GM19099 (cell line): ENCODE results near the gene LAMA3.

Experiments
- POLR2A ChIP-seq: IDR thresholded peaks from 3 replicates; pipeline ENCODE4 v1.6.1; 2011; ENCODE audit warnings: low read depth; ENCODE audit not compliant: insufficient read length; ENCODE audit errors: extremely low read depth

The LAMA3 gene

GRCh38 chr18:23689031-23689615 lies at the start of gene LAMA3:
TSS of gene LAMA3 (plus strand) at chr18:23689453. CDS start at chr18:23689684, 231 bp downstream.
- no peak for TF ChIP-seq POLR2A

- TF ChIP-seq POLR2A, result no peak
These were observed 49.2 kb upstream of the LAMA3 start for GRCh38 chr18:23640052-23640451.

- TF ChIP-seq POLR2A, result no peak
These were observed 48.0 kb upstream of the LAMA3 start for GRCh38 chr18:23641143-23641720.

- no peak for TF ChIP-seq POLR2A
These were observed 47.2 kb upstream of the LAMA3 start for GRCh38 chr18:23641937-23642666.

GRCh38 chr18:23643815-23644490 lies 45.3 kb upstream of the LAMA3 start:
- TF ChIP-seq POLR2A, result no peak

GRCh38 chr18:23645568-23646175 lies 43.6 kb upstream of the LAMA3 start:
- no peak for TF ChIP-seq POLR2A

GRCh38 chr18:23646282-23646681 lies 43.0 kb upstream of the LAMA3 start:
- no peak for TF ChIP-seq POLR2A

- no peak for TF ChIP-seq POLR2A
These were observed 40.8 kb upstream of the LAMA3 start for GRCh38 chr18:23648456-23648855.

- TF ChIP-seq POLR2A, result no peak
These were observed 40.2 kb upstream of the LAMA3 start for GRCh38 chr18:23648940-23649607.

- TF ChIP-seq POLR2A, result no peak
These were observed 38.0 kb upstream of the LAMA3 start for GRCh38 chr18:23650968-23651927.

GRCh38 chr18:23652232-23652631 lies 37.0 kb upstream of the LAMA3 start:
- TF ChIP-seq POLR2A, result no peak

GRCh38 chr18:23658285-23658684 lies 31.0 kb upstream of the LAMA3 start:
- no peak for TF ChIP-seq POLR2A

GRCh38 chr18:23661735-23662308 lies 27.4 kb upstream of the LAMA3 start:
- no peak for TF ChIP-seq POLR2A
